GM23248 (cell line): ENCODE results near the gene DLG2. TPM values are rescaled to one million over a fixed set of nuclear protein-coding genes. Genes with fewer than 3 reads are reported as not detected.
A peak's percentile ranks its signal among the peaks of the same experiment; 100 is the strongest.

ENCODE experiments used
- DNase-seq: peaks from one replicate; pipeline ENCODE4 v3.0.0-alpha.2; 2015
- H2AFZ ChIP-seq: fragments of 200-600 bp; sonication (generic); 2 replicates; pipeline ENCODE4 v1.6.1; 2016; ENCODE audit warnings: antibody characterized with exemption
- H3F3A ChIP-seq: fragments of 200-600 bp; sonication (generic); 2 replicates; pipeline ENCODE4 v1.6.1; 2016; ENCODE audit warnings: mild to moderate bottlenecking, antibody characterized with exemption, mixed run types; ENCODE audit not compliant: insufficient read depth
- H3K27ac ChIP-seq: fragments of 200-600 bp; sonication (generic); 2 replicates; pipeline ENCODE4 v1.5.1; 2016; ENCODE audit warnings: mild to moderate bottlenecking
- H3K27me3 ChIP-seq: fragments of 200-600 bp; sonication (generic); replicated peaks from 2 replicates; pipeline ENCODE4 v1.6.1; 2016; ENCODE audit warnings: mild to moderate bottlenecking; ENCODE audit not compliant: insufficient read depth
- H3K36me3 ChIP-seq: fragments of 200-600 bp; sonication (generic); 2 replicates; pipeline ENCODE4 v1.6.1; 2016; ENCODE audit warnings: low read depth, mild to moderate bottlenecking
- H3K4me1 ChIP-seq: fragments of 200-600 bp; sonication (generic); 2 replicates; pipeline ENCODE4 v1.6.1; 2016; ENCODE audit warnings: mild to moderate bottlenecking; ENCODE audit not compliant: insufficient read depth
- H3K4me2 ChIP-seq: fragments of 200-600 bp; sonication (generic); one replicate; pipeline ENCODE4 v1.6.1; 2016; ENCODE audit warnings: mild to moderate bottlenecking; ENCODE audit not compliant: unreplicated experiment
- H3K4me3 ChIP-seq: fragments of 200-600 bp; sonication (generic); 2 replicates; pipeline ENCODE4 v1.5.1; 2016; ENCODE audit warnings: mild to moderate bottlenecking
- H3K79me2 ChIP-seq: fragments of 200-600 bp; sonication (generic); 2 replicates; pipeline ENCODE4 v1.6.1; 2016; ENCODE audit warnings: mild to moderate bottlenecking; ENCODE audit not compliant: insufficient read depth
- H3K9ac ChIP-seq: fragments of 200-600 bp; sonication (generic); 2 replicates; pipeline ENCODE4 v1.6.1; 2016; ENCODE audit warnings: mild to moderate bottlenecking
- H3K9me2 ChIP-seq: fragments of 200-600 bp; sonication (generic); 2 replicates; pipeline ENCODE4 v1.6.1; 2016; ENCODE audit warnings: mixed run types, mild to moderate bottlenecking, moderate library complexity; ENCODE audit not compliant: insufficient read depth
- H3K9me3 ChIP-seq: fragments of 200-600 bp; sonication (generic); one replicate; pipeline ENCODE4 v1.6.1; 2017; ENCODE audit warnings: low read depth
- H4K20me1 ChIP-seq: fragments of 200-600 bp; sonication (generic); 2 replicates; pipeline ENCODE4 v1.6.0; 2016; ENCODE audit not compliant: insufficient read depth
- EZH2 ChIP-seq: fragments of 200-600 bp; sonication (generic); IDR thresholded peaks from 2 replicates; pipeline ENCODE4 v1.6.1; 2018; ENCODE audit warnings: antibody characterized with exemption, mild to moderate bottlenecking; ENCODE audit not compliant: insufficient read depth, poor library complexity, severe bottlenecking
- EZH2phosphoT487 ChIP-seq: fragments of 200-600 bp; sonication (generic); IDR thresholded peaks from 2 replicates; pipeline ENCODE4 v1.6.1; 2018; ENCODE audit warnings: antibody characterized with exemption, moderate library complexity, mild to moderate bottlenecking, low read depth; ENCODE audit not compliant: insufficient read depth
- WGBS, 2 experiments: methylation state at CpG; one replicate each; pipeline ENCODE4 v1.1.6; 2015 to 2017; ENCODE audit warnings: low lambda C conversion rate in 2 of 2, low coverage in 1 of 2; ENCODE audit errors: missing lambda C conversion rate in 2 of 2; 5-methylcytosine and 5-hydroxymethylcytosine counted together
- in situ Hi-C: fragments of 300-500 bp; cut with MboI; formaldehyde crosslinking; loops from 2 replicates; pipeline ENCODE4 v1.15.0; 2020
- polyA plus RNA-seq: library from polyadenylated mRNA; unstranded; fragments of >200 nt; fragmentation: Nextera tagmentation; extraction: Ambion mirVana; gene quantifications from 2 replicates; pipeline ENCODE4 v1.2.1, GENCODE V29; 2016
- total RNA-seq: library from RNA; depleted of rRNA; stranded (reverse); fragments of >200 nt; shearing (Covaris generic); gene quantifications from 2 replicates; pipeline ENCODE4 v1.2.3, GENCODE V29; 2014

DLG2 gene
- total and polyA plus RNA-seq, 2 experiments from 2014 or later: 1.1 to 1.7 TPM

GRCh38 chr11:83847467-83848034, 1779.6 kb downstream of the DLG2 start:
- Histone ChIP-seq H3K9ac (no peak overlapping the region), H3K79me2 (no peaks in the 10 kb centered on the region), H3K27ac (no peak overlapping the region), H3F3A (no peaks in the 10 kb centered on the region), H4K20me1 (no peaks in the 10 kb centered on the region), H2AFZ (no peak overlapping the region), H3K9me3 (no peaks in the 10 kb centered on the region), H3K4me3 (no peak overlapping the region), H3K4me1 (no peaks in the 10 kb centered on the region), H3K27me3 (no peaks in the 10 kb centered on the region), H3K9me2 (no peaks in the 10 kb centered on the region), H3K36me3 (no peaks in the 10 kb centered on the region), H3K4me2 (no peak overlapping the region)
- no peak for TF ChIP-seq EZH2phosphoT487
- no peak for TF ChIP-seq EZH2
- 3 to 7% methylated on average over 6 of the region's 6 CpGs for WGBS, 2 experiments
- in situ Hi-C loops: loop anchor here (25.0 kb wide), 1 partner anchor 715 kb away; no protein-coding TSS in a partner anchor
- no peak for DNase-seq

GRCh38 chr11:83845797-83846196, 1781.3 kb downstream of the DLG2 start:
- in situ Hi-C loops: loop anchor here (25.0 kb wide), 1 partner anchor 717 kb away; no protein-coding TSS in a partner anchor
- WGBS, 2 experiments: 70 to 81% methylated on average over 1 of the region's 1 CpG
- H3K27ac ChIP-seq: no peak overlapping the region

GRCh38 chr11:83840326-83840725, 1786.8 kb downstream of the DLG2 start:
- Histone ChIP-seq H3K79me2 (no peaks in the 10 kb centered on the region), H3K4me3 (no peak overlapping the region), H2AFZ (no peak overlapping the region), H3F3A (no peaks in the 10 kb centered on the region), H4K20me1 (no peaks in the 10 kb centered on the region), H3K4me2 (no peak overlapping the region), H3K9ac (no peak overlapping the region), H3K27me3 (peaks cover 33% of the 10 kb centered on the region), H3K36me3 (no peaks in the 10 kb centered on the region), H3K27ac (no peak overlapping the region), H3K9me3 (no peaks in the 10 kb centered on the region), H3K4me1 (no peaks in the 10 kb centered on the region), H3K9me2 (no peaks in the 10 kb centered on the region)
- TF ChIP-seq EZH2phosphoT487: no peak
- TF ChIP-seq EZH2: no peak
- 80 to 82% methylated on average over 2 of the region's 2 CpGs for WGBS, 2 experiments
- DNase-seq: no peak
- in situ Hi-C loops: loop anchor here (25.0 kb wide), 1 partner anchor 722 kb away; no protein-coding TSS in a partner anchor

More at GRCh38 chr11:83845797-83846196, 1781.3 kb downstream of the DLG2 start:
- H3K79me2 ChIP-seq: no peaks in the 10 kb centered on the region
- no peaks in the 10 kb centered on the region for H3K9me3 ChIP-seq
- no peak overlapping the region for H3K4me3 ChIP-seq
- H3K4me1 ChIP-seq: no peaks in the 10 kb centered on the region
- no peak overlapping the region for H3K4me2 ChIP-seq
- no peaks in the 10 kb centered on the region for H3K9me2 ChIP-seq
- H3K9ac ChIP-seq: no peak overlapping the region
- no peak overlapping the region for H2AFZ ChIP-seq
- no peaks in the 10 kb centered on the region for H3K36me3 ChIP-seq
- DNase-seq: no peak
- peaks cover 3% of the 10 kb centered on the region for H3K27me3 ChIP-seq
- H3F3A ChIP-seq: no peaks in the 10 kb centered on the region
- TF ChIP-seq EZH2 (no peak), EZH2phosphoT487 (no peak)
- no peaks in the 10 kb centered on the region for H4K20me1 ChIP-seq

- DNase-seq: peak; percentile 74
- WGBS, 2 experiments: 49 to 51% methylated on average over 10 of the region's 10 CpGs
- Histone ChIP-seq H3K36me3 (no peaks in the 10 kb centered on the region), H3K27me3 (peaks cover 33% of the 10 kb centered on the region), H3K79me2 (no peaks in the 10 kb centered on the region), H3F3A (no peaks in the 10 kb centered on the region), H3K4me1 (no peaks in the 10 kb centered on the region), H3K27ac (no peak overlapping the region), H3K4me2 (no peak overlapping the region), H3K9me2 (no peaks in the 10 kb centered on the region), H2AFZ (no peak overlapping the region), H3K9ac (no peak overlapping the region), H3K4me3 (no peak overlapping the region), H3K9me3 (no peaks in the 10 kb centered on the region), H4K20me1 (no peaks in the 10 kb centered on the region)
- TF ChIP-seq EZH2 (no peak), EZH2phosphoT487 (no peak)
- in situ Hi-C loops: loop anchor here (25.0 kb wide), 1 partner anchor 725 kb away; no protein-coding TSS in a partner anchor
Measured at GRCh38 chr11:83836883-83837654, 1790.1 kb downstream of the DLG2 start.
